Heart right ventricle (tissue), 16 donors: ENCODE measurements around the gene NKTR. TPM values are rescaled to one million over a fixed set of nuclear protein-coding genes. Genes with fewer than 3 reads are reported as not detected.

Experiments used
- ATAC-seq, 8 donors: fragments of 200-7000 bp; cut with Tn5 transposase; one replicate each; pipeline ENCODE4 v1.9.1; 2020; ENCODE audit warnings: mild to moderate bottlenecking in 8 of 8, moderate library complexity in 8 of 8, moderate number of reproducible peaks in 1 of 8
- DNase-seq, 2 donors: peaks; one replicate each; pipeline ENCODE4 v3.0.0-alpha.2; 2020
- H3K27ac ChIP-seq, 10 donors: fragments of 200-600 bp; sonication (generic) in 2 of 10; one replicate each; pipeline versions ENCODE4 v1.5.0 to v1.8.0; 2020 to 2022; ENCODE audit warnings: mild to moderate bottlenecking in 3 of 10
- H3K27me3 ChIP-seq, 7 donors: fragments of 200-600 bp; one replicate each; pipeline ENCODE4 v1.8.0; 2021 to 2022; ENCODE audit warnings: mild to moderate bottlenecking in 2 of 7
- H3K36me3 ChIP-seq, 9 donors: fragments of 200-600 bp; sonication (generic) in 1 of 9; one replicate each; pipeline versions ENCODE4 v1.5.0 to v1.8.0; 2020 to 2022; ENCODE audit warnings: mild to moderate bottlenecking in 2 of 9
- H3K4me1 ChIP-seq, 9 donors: fragments of 200-600 bp; sonication (generic) in 1 of 9; one replicate each; pipeline versions ENCODE4 v1.5.0 to v1.8.0; 2020 to 2022; ENCODE audit warnings: mild to moderate bottlenecking in 4 of 9
- H3K4me3 ChIP-seq, 10 donors: fragments of 200-600 bp; sonication (generic) in 2 of 10; one replicate each; pipeline versions ENCODE4 v1.5.0 to v1.8.0; 2020 to 2022; ENCODE audit warnings: mild to moderate bottlenecking in 7 of 10, moderate library complexity in 2 of 10
- H3K9me3 ChIP-seq, 11 donors: fragments of 200-600 bp in 10 of 11; sonication (generic) in 2 of 11; one replicate each; pipeline versions ENCODE4 v1.5.0 to v1.8.0; 2013 to 2022; ENCODE audit warnings: mild to moderate bottlenecking in 2 of 11, control low read depth in 1 of 11, moderate library complexity in 1 of 11
- WGBS, 2 donors: extraction: QIAGEN DNeasy Blood & Tissue Kit; methylation state at CpG; one replicate each; pipeline ENCODE4 v1.1.7; 2013; ENCODE audit warnings: inconsistent platforms in 1 of 2; 5-methylcytosine and 5-hydroxymethylcytosine counted together
- intact Hi-C, 10 donors: fragments of 100-400 bp; cut with DNase I; formaldehyde crosslinking; loops; one replicate each; pipeline versions ENCODE4 v1.11.1 to v1.14.2; 2022
- polyA plus RNA-seq, 2 donors: library from polyadenylated mRNA; stranded (reverse); fragments of 200-250 nt; gene quantifications; one replicate each; pipeline ENCODE4 v1.2.3, GENCODE V29; 2013
- total RNA-seq, 10 donors: library from RNA; stranded (reverse); fragmentation: NEBNext Ultra II Directional in 3 of 10; extraction: Animal tissue kit (Norgen Biotek cat#: 25700) in 3 of 10; gene quantifications; one replicate each; pipeline versions ENCODE4 v1.2.1 to v1.2.4, GENCODE V29; 2021 to 2023
- TF ChIP-seq, protein P1 (sequence below), 9 donors: fragments of 200-600 bp; sonication (generic) in 2 of 9; IDR thresholded peaks; one replicate each; pipeline versions ENCODE4 v1.5.0 to v1.8.0; 2021 to 2022; ENCODE audit warnings: antibody characterized with exemption in 9 of 9, mild to moderate bottlenecking in 5 of 9, moderate library complexity in 1 of 9
- donor health status: Arrhythmogenic right ventricular cardiomyopathy.
- donor health status: ischemic (EF 13 %, LVEDD 7.1; RV severe dilation, severe dysfunction).
- donor health status: healthy with polysubstance abuse.
- donor health status: DM: no; HTN: yes; CAD: no.
- donor health status: DM: no; HTN: no; CAD: no.
- donor health status: ischemic (EF 25% LVEDD 6.9; RV normal size, moderate dysfunction).
- donor health status: ischemic (EF 25% LVEDD 5.7; RV mildly dilated, moderate dysfunction).
- donor health status: healthy.
- donor health status: DM: yes; HTN: yes; CAD: no.
- donor health status: Ischemic cardiomyopathy.
- donor health status: ischemic (EF 35%, LVEDD 5.7; RV mildly dilated, moderate dysfunction).
- donor health status: nonischemic (EF 11% LVEDD 7.7; RV severe dilation, severe dysfunction).
- donor health status: DM: yes; HTN: yes; CAD: no.
- donor health status: PGD.
- donor health status: ischemic (EF 29% LVEDD 5.4; RV normal size, mild dysfunction).
- donor health status: nonischemic (EF 23%, LVEDD 6.1; RV moderate dilation, normal function).

Gene NKTR
- total and polyA plus RNA-seq, 12 donors, result 10.2 to 59.3 (median 21.9) TPM

DNA sequence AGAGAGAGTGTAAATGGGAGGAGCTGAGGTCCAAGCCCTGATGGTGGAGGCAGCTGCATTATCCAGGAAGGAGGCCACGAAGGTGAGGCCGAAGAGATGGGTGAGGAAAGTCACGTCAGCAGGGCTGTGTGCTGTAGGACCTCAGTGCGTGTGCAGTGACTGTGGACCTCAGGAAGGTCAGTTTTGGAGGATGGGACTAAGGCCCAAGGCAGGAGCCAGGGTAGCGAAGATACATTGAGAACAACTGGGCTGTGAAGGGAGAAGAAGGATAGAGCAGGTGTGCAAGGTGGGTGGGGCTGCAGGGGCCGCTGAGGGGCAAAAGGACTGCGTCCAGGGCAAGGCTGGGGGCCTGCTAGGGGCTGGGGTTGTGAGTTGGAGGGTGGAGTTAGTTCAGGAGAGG lies 89.7 kb downstream of the NKTR start:
- intact Hi-C loops, result no loop called here
- H3K9me3 ChIP-seq, result no peaks in the 10 kb centered on the region
- WGBS, 2 donors, result 79 to 81% methylated on average over 7 of the region's 7 CpGs
- no peak overlapping the region for H3K4me3 ChIP-seq
- TF ChIP-seq, protein P1, sequence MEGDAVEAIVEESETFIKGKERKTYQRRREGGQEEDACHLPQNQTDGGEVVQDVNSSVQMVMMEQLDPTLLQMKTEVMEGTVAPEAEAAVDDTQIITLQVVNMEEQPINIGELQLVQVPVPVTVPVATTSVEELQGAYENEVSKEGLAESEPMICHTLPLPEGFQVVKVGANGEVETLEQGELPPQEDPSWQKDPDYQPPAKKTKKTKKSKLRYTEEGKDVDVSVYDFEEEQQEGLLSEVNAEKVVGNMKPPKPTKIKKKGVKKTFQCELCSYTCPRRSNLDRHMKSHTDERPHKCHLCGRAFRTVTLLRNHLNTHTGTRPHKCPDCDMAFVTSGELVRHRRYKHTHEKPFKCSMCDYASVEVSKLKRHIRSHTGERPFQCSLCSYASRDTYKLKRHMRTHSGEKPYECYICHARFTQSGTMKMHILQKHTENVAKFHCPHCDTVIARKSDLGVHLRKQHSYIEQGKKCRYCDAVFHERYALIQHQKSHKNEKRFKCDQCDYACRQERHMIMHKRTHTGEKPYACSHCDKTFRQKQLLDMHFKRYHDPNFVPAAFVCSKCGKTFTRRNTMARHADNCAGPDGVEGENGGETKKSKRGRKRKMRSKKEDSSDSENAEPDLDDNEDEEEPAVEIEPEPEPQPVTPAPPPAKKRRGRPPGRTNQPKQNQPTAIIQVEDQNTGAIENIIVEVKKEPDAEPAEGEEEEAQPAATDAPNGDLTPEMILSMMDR (IDR thresholded peaks at IDR 0.05), result no peak
- H3K4me1 ChIP-seq, result peaks cover 0 to 18% (median 6%) of the 10 kb centered on the region in 9 donors
- no peaks in the 10 kb centered on the region for H3K36me3 ChIP-seq
- ATAC-seq (no peak), DNase-seq (no peak)
- peaks cover 0 to 19% (median 10%) of the 10 kb centered on the region in 7 donors for H3K27me3 ChIP-seq
- H3K27ac ChIP-seq, result no peak overlapping the region

DNA sequence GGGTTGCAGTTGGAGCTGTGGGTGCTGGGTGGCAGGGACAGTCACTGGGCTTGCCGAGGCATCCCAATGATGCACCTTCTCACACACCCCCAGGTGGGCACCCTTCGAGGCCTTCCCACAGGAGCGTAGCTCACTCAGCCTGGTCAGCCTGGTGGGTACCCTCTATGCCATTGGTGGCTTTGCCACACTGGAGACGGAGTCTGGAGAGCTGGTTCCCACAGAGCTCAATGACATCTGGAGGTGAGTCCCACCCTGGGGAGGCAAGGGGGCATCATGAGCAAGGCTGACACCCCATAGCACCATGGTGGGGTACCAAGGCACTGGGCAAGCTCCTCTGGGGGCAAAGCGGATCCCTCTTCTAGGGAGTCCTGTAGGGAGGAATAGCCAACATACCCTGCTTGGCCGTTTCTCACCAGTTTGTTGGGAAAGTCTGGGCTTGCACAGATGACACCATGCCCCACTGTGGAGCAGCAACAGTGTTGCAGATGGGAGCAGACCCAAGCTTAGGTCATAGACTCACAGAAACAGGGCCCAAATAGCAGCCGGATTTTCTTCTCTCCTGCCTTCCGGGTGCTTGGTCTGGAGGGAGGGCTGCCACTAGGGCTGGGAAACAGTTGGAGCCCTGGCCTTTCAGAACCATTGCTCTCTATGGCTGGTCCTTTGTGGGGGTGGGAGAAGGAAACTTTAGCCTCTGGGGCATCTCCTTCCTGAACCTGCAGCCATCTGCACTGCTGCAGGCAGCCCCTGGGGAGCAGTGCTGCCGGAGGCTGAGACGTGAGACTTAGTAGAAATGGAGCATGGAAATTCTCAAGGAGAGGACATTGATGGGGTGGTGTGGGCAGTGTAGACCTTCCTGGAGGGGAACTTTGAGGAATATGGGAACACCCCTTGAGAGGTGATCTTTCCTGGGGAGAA lies 90.5 kb downstream of the NKTR start:
- Histone ChIP-seq H3K9me3 (no peaks in the 10 kb centered on the region), H3K4me3 (no peak overlapping the region), H3K27ac (no peak overlapping the region), H3K4me1 (peaks cover 0 to 10% (median under 1%) of the 10 kb centered on the region in 9 donors), H3K27me3 (peaks cover 0 to 11% (median 3%) of the 10 kb centered on the region in 7 donors), H3K36me3 (no peaks in the 10 kb centered on the region)
- DNase-seq, result no peak
- 63 to 79% methylated on average over 10 of the region's 10 CpGs for WGBS, 2 donors
- intact Hi-C loops, result no loop called here
- ATAC-seq, result peak in 4 of 8 donors; percentile 2 to 26 (median 9)
- TF ChIP-seq, protein P1 (IDR thresholded peaks at IDR 0.05), result no peak

DNA sequence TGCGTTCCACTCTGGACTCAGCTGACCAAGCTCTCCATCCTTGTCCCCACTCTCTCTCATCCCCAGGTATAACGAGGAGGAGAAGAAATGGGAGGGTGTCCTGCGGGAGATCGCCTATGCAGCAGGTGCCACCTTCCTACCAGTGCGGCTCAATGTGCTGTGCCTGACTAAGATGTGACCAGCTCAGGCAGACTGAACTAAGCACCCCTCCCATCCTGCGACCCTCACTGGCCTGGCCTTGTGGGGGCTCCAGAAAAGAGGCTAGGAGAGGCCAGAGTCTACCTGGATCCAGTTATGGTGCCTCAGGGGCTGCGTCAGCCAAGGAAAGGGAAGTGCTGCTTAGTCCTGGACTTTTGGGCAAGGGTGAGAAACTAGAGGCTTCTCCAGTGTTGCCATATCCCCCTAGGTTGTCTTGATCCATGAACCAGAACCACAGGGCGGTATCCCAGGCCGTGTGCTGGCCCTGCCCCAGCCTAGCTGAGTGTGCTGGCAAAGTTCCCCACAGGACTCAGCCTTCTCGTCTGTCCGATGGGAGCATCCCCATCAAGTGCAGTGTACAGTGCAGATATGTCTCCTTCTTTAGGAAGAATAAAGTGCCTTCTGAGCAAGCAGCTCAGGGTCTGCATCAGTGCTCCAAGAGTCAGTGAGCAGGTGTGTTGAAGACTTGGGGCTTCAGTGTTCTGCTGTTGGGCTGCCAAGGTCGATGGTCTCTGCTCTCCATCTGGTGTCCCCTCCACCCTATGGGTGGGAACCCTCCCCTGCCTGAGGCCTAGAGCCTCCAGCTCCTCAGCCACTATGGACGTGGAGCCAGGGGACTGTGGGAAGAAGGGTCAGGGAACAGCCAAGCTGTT lies 91.6 kb downstream of the NKTR start:
- Histone ChIP-seq H3K4me1 (peaks cover 0 to 12% (median 4%) of the 10 kb centered on the region in 9 donors), H3K36me3 (no peaks in the 10 kb centered on the region), H3K27me3 (peaks cover 0 to 1% (median 0%) of the 10 kb centered on the region in 7 donors), H3K27ac (peak overlapping the region in 1 of 10 donors; percentile 30), H3K9me3 (no peaks in the 10 kb centered on the region), H3K4me3 (no peak overlapping the region)
- TF ChIP-seq, protein P1 (IDR thresholded peaks at IDR 0.05), result no peak
- intact Hi-C loops, result no loop called here
- 76 to 82% methylated on average over 13 of the region's 13 CpGs for WGBS, 2 donors
- DNase-seq (no peak), ATAC-seq (peak in 5 of 8 donors; percentile 2 to 8 (median 4))
